Endodermal cell (in vitro differentiated cells): ENCODE results near the gene SLC26A6. TPM values are rescaled to one million over a fixed set of nuclear protein-coding genes. Genes with fewer than 3 reads are reported as not detected.
A peak's percentile ranks its signal among the peaks of the same experiment; 100 is the strongest.

Source experiments
- DNase-seq: peaks from one replicate; pipeline ENCODE4 v3.0.0-alpha.2; 2017
- H3K27ac ChIP-seq: 2 replicates; pipeline ENCODE4 v1.5.1; 2013; ENCODE audit warnings: mild to moderate bottlenecking, low read depth, low read length, moderate library complexity
- H3K27me3 ChIP-seq: 2 replicates; pipeline ENCODE4 v1.6.1; 2013; ENCODE audit warnings: mild to moderate bottlenecking, low read length, moderate library complexity; ENCODE audit not compliant: insufficient read depth, control insufficient read depth, poor library complexity, severe bottlenecking
- H3K36me3 ChIP-seq: 2 replicates; pipeline ENCODE4 v1.7.0; 2013; ENCODE audit warnings: mild to moderate bottlenecking, low read length, moderate library complexity; ENCODE audit not compliant: control insufficient read depth, insufficient read depth
- H3K4me1 ChIP-seq: one replicate; pipeline ENCODE4 v1.7.0; 2013; ENCODE audit warnings: low read length; ENCODE audit not compliant: control insufficient read depth, insufficient read depth
- H3K4me3 ChIP-seq: 2 replicates; pipeline ENCODE4 v1.5.1; 2013; ENCODE audit warnings: mild to moderate bottlenecking, low read length, moderate library complexity
- H3K9ac ChIP-seq: 2 replicates; pipeline ENCODE4 v1.6.1; 2013; ENCODE audit warnings: mild to moderate bottlenecking, low read length, moderate library complexity; ENCODE audit not compliant: poor library complexity, severe bottlenecking; ENCODE audit errors: extremely low read depth
- H3K9me3 ChIP-seq: 2 replicates; pipeline ENCODE4 v1.6.1; 2013; ENCODE audit warnings: mild to moderate bottlenecking, low read length, moderate library complexity; ENCODE audit not compliant: control insufficient read depth
- H3K27ac Mint-ChIP-seq: 2 replicates; pipeline ENCODE4 v1.8.0; 2020; ENCODE audit warnings: mixed read lengths
- H3K27me3 Mint-ChIP-seq: 2 replicates; pipeline ENCODE4 v1.8.0; 2021; ENCODE audit warnings: mild to moderate bottlenecking, mixed read lengths; ENCODE audit not compliant: insufficient read depth
- H3K36me3 Mint-ChIP-seq: 2 replicates; pipeline ENCODE4 v1.8.0; 2020; ENCODE audit warnings: low read depth, mixed read lengths
- H3K4me1 Mint-ChIP-seq: 2 replicates; pipeline ENCODE4 v1.8.0; 2020; ENCODE audit warnings: mixed read lengths
- H3K4me3 Mint-ChIP-seq: 2 replicates; pipeline ENCODE4 v1.8.0; 2020; ENCODE audit warnings: mild to moderate bottlenecking, moderate library complexity, mixed read lengths
- H3K9me3 Mint-ChIP-seq: 2 replicates; pipeline ENCODE4 v1.8.0; 2020; ENCODE audit warnings: mild to moderate bottlenecking, mixed read lengths
- CTCF ChIP-seq: fragments of 200-600 bp; sonication (generic); conservative IDR thresholded peaks from 2 replicates; pipeline ENCODE4 v1.5.0; 2021; ENCODE audit warnings: antibody characterized with exemption, mild to moderate bottlenecking
- WGBS, 2 experiments: methylation state at CpG; one replicate each; pipeline versions ENCODE4 v1.1.5 to v1.1.7; 2013; ENCODE audit warnings: missing lambda C conversion rate in 2 of 2, mixed read lengths in 1 of 2; ENCODE audit not compliant: insufficient coverage in 1 of 2, insufficient read length in 1 of 2; 5-methylcytosine and 5-hydroxymethylcytosine counted together
- total RNA-seq, 2 donors: library from RNA; stranded (reverse); fragmentation: NEBNext Ultra II Directional in 1 of 2; extraction: Animal tissue kit (Norgen Biotek cat#: 25700) in 1 of 2; gene quantifications; 2 replicates in 1 of 2; 3 replicates in 1 of 2; pipeline ENCODE4 v1.2.1, GENCODE V29; 2021

SLC26A6 gene
- total RNA-seq, 2 donors from 2014 or later: 65.1 to 75.6 TPM

GRCh38 chr3:48591436-48591835 lies 43.8 kb downstream of the SLC26A6 start:
- WGBS, 2 experiments: 93 to 100% methylated on average over 1 to 14 of the region's 14 CpGs
- Histone ChIP-seq H3K9ac (no peak overlapping the region), H3K36me3 (no peaks in the 10 kb centered on the region), H3K4me1 (no peaks in the 10 kb centered on the region), H3K9me3 (no peaks in the 10 kb centered on the region), H3K27ac (no peak overlapping the region), H3K4me3 (no peak overlapping the region), H3K27me3 (peaks cover 17% of the 10 kb centered on the region)
- Mint-ChIP-seq H3K36me3 (no peaks in the 10 kb centered on the region), H3K27ac (no peak overlapping the region), H3K4me3 (no peak overlapping the region), H3K27me3 (peaks cover 9% of the 10 kb centered on the region), H3K9me3 (no peaks in the 10 kb centered on the region), H3K4me1 (peaks cover 13% of the 10 kb centered on the region)
- no peak for TF ChIP-seq CTCF
- no peak for DNase-seq

- H3K27me3 Mint-ChIP-seq: no peaks in the 10 kb centered on the region
- no peaks in the 10 kb centered on the region for H3K27me3 ChIP-seq
- no peak overlapping the region for H3K4me3 ChIP-seq
- peak; percentile 58 for DNase-seq
- H3K4me1 Mint-ChIP-seq: no peaks in the 10 kb centered on the region
- H3K27ac Mint-ChIP-seq: no peak overlapping the region
- H3K4me1 ChIP-seq: no peaks in the 10 kb centered on the region
- TF ChIP-seq CTCF: no peak
- no peak overlapping the region for H3K27ac ChIP-seq
- H3K9ac ChIP-seq: no peak overlapping the region
- H3K9me3 ChIP-seq: no peaks in the 10 kb centered on the region
- no peaks in the 10 kb centered on the region for H3K9me3 Mint-ChIP-seq
- H3K4me3 Mint-ChIP-seq: no peak overlapping the region
- 96 to 97% methylated on average over 12 to 15 of the region's 15 CpGs for WGBS, 2 experiments
- no peaks in the 10 kb centered on the region for H3K36me3 Mint-ChIP-seq
- H3K36me3 ChIP-seq: no peaks in the 10 kb centered on the region
Measured at GRCh38 chr3:48588230-48588629, 47.0 kb downstream of the SLC26A6 start.

DNA sequence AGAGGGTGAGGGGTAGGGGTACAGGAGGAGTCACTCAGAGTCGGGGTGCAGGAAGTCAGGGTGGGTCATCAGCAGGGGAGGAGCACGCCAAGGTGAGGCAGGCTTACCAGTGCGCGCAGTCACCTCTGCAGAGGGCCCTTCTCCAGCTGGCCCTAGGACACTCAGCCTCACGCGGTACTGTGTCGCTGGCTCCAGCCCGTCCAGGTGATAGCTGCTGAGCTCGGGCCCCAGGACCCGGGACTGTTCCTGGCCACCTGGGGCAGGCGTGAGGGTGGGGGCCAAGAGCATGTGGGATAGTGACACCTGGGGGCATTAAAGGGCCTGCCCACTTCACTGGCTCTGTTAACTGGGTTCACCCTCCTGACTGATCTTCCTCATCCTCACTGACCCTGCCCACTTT lies 47.6 kb downstream of the SLC26A6 start:
- H3K4me3 Mint-ChIP-seq: no peak overlapping the region
- H3K9me3 Mint-ChIP-seq: no peaks in the 10 kb centered on the region
- no peak overlapping the region for H3K27ac ChIP-seq
- H3K9ac ChIP-seq: no peak overlapping the region
- H3K27ac Mint-ChIP-seq: no peak overlapping the region
- 95% methylated on average over 8 to 11 of the region's 11 CpGs for WGBS, 2 experiments
- TF ChIP-seq CTCF: no peak
- H3K27me3 Mint-ChIP-seq: no peaks in the 10 kb centered on the region
- no peaks in the 10 kb centered on the region for H3K4me1 Mint-ChIP-seq
- no peak for DNase-seq
- no peaks in the 10 kb centered on the region for H3K27me3 ChIP-seq
- no peak overlapping the region for H3K4me3 ChIP-seq
- no peaks in the 10 kb centered on the region for H3K36me3 Mint-ChIP-seq
- H3K36me3 ChIP-seq: no peaks in the 10 kb centered on the region
- no peaks in the 10 kb centered on the region for H3K9me3 ChIP-seq
- no peaks in the 10 kb centered on the region for H3K4me1 ChIP-seq
